Breast epithelium (tissue), 4 donors: Measurements from ENCODE around the gene ZCCHC9. TPM values are rescaled to one million over a fixed set of nuclear protein-coding genes. Genes with fewer than 3 reads are reported as not detected.
A peak's percentile ranks its signal among the peaks of the same experiment; 100 is the strongest.

ENCODE experiments used
- DNase-seq, 2 donors: peaks; one replicate each; pipeline ENCODE4 v3.0.0-alpha.2; 2019; ENCODE audit warnings: low spot score in 2 of 2
- H3K27ac ChIP-seq, 2 donors: fragments of 200-600 bp; sonication (generic) in 1 of 2; one replicate each; pipeline ENCODE4 v1.5.1; 2016 to 2019; ENCODE audit warnings: mild to moderate bottlenecking in 1 of 2
- H3K27me3 ChIP-seq, 2 donors: fragments of 200-600 bp; sonication (generic) in 1 of 2; one replicate each; pipeline versions ENCODE4 v1.5.1 to v1.6.0; 2017 to 2019; ENCODE audit warnings: control low read depth in 1 of 2, mild to moderate bottlenecking in 1 of 2
- H3K36me3 ChIP-seq: fragments of 200-600 bp; one replicate; pipeline ENCODE4 v1.5.1; 2019
- H3K4me1 ChIP-seq, 2 donors: fragments of 200-600 bp; sonication (generic); one replicate each; pipeline ENCODE4 v1.5.1; 2016 to 2019; ENCODE audit warnings: control low read depth in 1 of 2
- H3K4me3 ChIP-seq, 3 donors: fragments of 200-600 bp; sonication (generic); 1 replicate in 2 of 3; 2 replicates in 1 of 3; pipeline ENCODE4 v1.5.1; 2016 to 2019; ENCODE audit warnings: mild to moderate bottlenecking in 3 of 3, moderate library complexity in 2 of 3
- H3K9me3 ChIP-seq, 2 donors: fragments of 200-600 bp; sonication (generic) in 1 of 2; one replicate each; pipeline ENCODE4 v1.5.1; 2016 to 2019; ENCODE audit warnings: control low read depth in 1 of 2
- CTCF ChIP-seq, 3 donors: fragments of 450-650 bp; IDR thresholded peaks; one replicate each; pipeline ENCODE4 v1.5.1; 2016 to 2017; ENCODE audit warnings: antibody characterized with exemption in 3 of 3, mild to moderate bottlenecking in 3 of 3, moderate library complexity in 3 of 3
- POLR2A ChIP-seq: fragments of 450-650 bp; IDR thresholded peaks from one replicate; pipeline ENCODE4 v1.6.1; 2016; ENCODE audit warnings: antibody characterized with exemption, mild to moderate bottlenecking, moderate library complexity
- POLR2AphosphoS5 ChIP-seq, 3 donors: sonication (generic); formaldehyde crosslinking; IDR thresholded peaks; one replicate each; pipeline ENCODE4 v1.6.1; 2017; ENCODE audit warnings: antibody characterized with exemption in 3 of 3
- intact Hi-C: fragments of 100-400 bp; cut with DNase I; formaldehyde crosslinking; loops from one replicate; pipeline ENCODE4 v1.15.1; 2023; ENCODE audit warnings: low total_unique reads
- total RNA-seq, 3 donors: library from RNA; depleted of rRNA; stranded (reverse); fragments of >200 nt; gene quantifications; one replicate each; pipeline ENCODE4 v1.1.0, GENCODE V29; 2016

The ZCCHC9 gene
- total RNA-seq, 3 donors from 2014 or later: 18.7 to 34.4 (median 19.2) TPM

DNA sequence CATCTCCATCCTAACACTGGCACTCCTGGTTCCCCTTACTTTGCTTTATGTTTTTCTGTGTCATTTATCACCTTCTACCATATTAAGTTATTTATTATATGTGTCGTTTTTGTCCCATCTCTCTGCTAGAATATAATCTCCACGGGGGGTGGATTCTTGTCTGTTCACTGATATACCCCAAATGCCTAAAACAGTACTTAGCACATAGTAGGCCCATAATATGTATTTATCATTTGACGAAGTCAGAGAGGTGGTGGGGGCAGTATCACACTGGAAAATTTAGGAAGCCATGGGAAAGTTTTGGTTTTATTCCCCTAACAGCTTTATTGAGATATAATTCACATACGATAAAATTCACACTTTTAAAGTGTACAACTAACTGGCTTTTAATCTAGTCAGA, 14.4 kb downstream of the ZCCHC9 start:
- DNase-seq: no peak
- Histone ChIP-seq H3K27me3 (no peaks in the 10 kb centered on the region), H3K4me1 (no peaks in the 10 kb centered on the region), H3K27ac (no peak overlapping the region), H3K4me3 (no peak overlapping the region), H3K36me3 (no peaks in the 10 kb centered on the region), H3K9me3 (no peaks in the 10 kb centered on the region)
- intact Hi-C loops: no loop called here
- TF ChIP-seq POLR2A (no peak), CTCF (IDR thresholded peaks at IDR 0.05) (no peak), POLR2AphosphoS5 (IDR thresholded peaks at IDR 0.05) (no peak)

- no peak for TF ChIP-seq CTCF (IDR thresholded peaks at IDR 0.05)
- no peak for TF ChIP-seq POLR2A
- no peak for TF ChIP-seq POLR2AphosphoS5 (IDR thresholded peaks at IDR 0.05)
- intact Hi-C loops: no loop called here
- Histone ChIP-seq H3K9me3 (no peaks in the 10 kb centered on the region), H3K4me1 (no peaks in the 10 kb centered on the region), H3K27ac (no peak overlapping the region), H3K4me3 (no peak overlapping the region), H3K27me3 (no peaks in the 10 kb centered on the region), H3K36me3 (no peaks in the 10 kb centered on the region)
- DNase-seq: no peak
Measured at GRCh38 chr5:81316571-81316970, 15.2 kb downstream of the ZCCHC9 start.

DNA sequence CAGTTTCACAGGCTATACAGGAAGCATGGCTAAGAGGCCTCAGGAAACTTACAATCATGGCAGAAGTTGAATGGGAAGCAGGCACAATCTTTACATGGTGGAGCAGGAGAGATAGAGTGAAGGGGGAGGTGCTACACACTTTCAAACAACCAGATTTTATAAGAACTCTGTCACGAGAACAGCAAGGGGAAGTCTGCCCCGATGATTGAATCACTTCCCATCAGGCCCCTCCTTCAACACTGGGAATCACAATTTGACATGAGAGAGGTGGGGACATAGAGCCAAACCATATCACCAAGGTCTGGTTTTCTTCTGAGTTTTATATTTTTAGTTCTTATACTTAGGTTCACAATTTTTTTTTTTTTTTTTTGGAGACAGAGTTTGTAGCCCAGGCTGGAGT, 16.1 kb downstream of the ZCCHC9 start:
- H3K27me3 ChIP-seq: no peaks in the 10 kb centered on the region
- intact Hi-C loops: no loop called here
- no peaks in the 10 kb centered on the region for H3K36me3 ChIP-seq
- no peaks in the 10 kb centered on the region for H3K9me3 ChIP-seq
- no peaks in the 10 kb centered on the region for H3K4me1 ChIP-seq
- no peak for DNase-seq
- H3K27ac ChIP-seq: no peak overlapping the region
- no peak overlapping the region for H3K4me3 ChIP-seq
- no peak for TF ChIP-seq POLR2AphosphoS5 (IDR thresholded peaks at IDR 0.05)
- TF ChIP-seq CTCF (IDR thresholded peaks at IDR 0.05): no peak
- no peak for TF ChIP-seq POLR2A

- Histone ChIP-seq H3K4me3 (no peak overlapping the region), H3K9me3 (no peaks in the 10 kb centered on the region), H3K4me1 (no peaks in the 10 kb centered on the region), H3K36me3 (no peaks in the 10 kb centered on the region), H3K27me3 (no peaks in the 10 kb centered on the region), H3K27ac (no peak overlapping the region)
- intact Hi-C loops: no loop called here
- DNase-seq: no peak
- TF ChIP-seq POLR2A: no peak
- TF ChIP-seq POLR2AphosphoS5 (IDR thresholded peaks at IDR 0.05): no peak
- TF ChIP-seq CTCF (IDR thresholded peaks at IDR 0.05): no peak
Measured at GRCh38 chr5:81326554-81326953, 25.2 kb downstream of the ZCCHC9 start.

GRCh38 chr5:81334304-81335061, 33.1 kb downstream of the ZCCHC9 start:
- no peaks in the 10 kb centered on the region for H3K36me3 ChIP-seq
- intact Hi-C loops: no loop called here
- H3K4me3 ChIP-seq: peak overlapping the region in 2 of 3 donors; percentile 10 to 17
- no peak for DNase-seq
- H3K27ac ChIP-seq: no peak overlapping the region
- H3K4me1 ChIP-seq: no peaks in the 10 kb centered on the region
- H3K9me3 ChIP-seq: no peaks in the 10 kb centered on the region
- TF ChIP-seq POLR2A (no peak), CTCF (IDR thresholded peaks at IDR 0.05) (no peak), POLR2AphosphoS5 (IDR thresholded peaks at IDR 0.05) (no peak)
- H3K27me3 ChIP-seq: no peaks in the 10 kb centered on the region
